Parathyroid adenoma (tissue), 2 donors: ENCODE measurements around the gene PRR30.

Experiments
- H2AFZ ChIP-seq: fragments of 300-600 bp; sonication (generic); one replicate; pipeline ENCODE4 v1.7.0; 2017; ENCODE audit warnings: antibody characterized with exemption, mild to moderate bottlenecking
- H3K27ac ChIP-seq: fragments of 300-600 bp; sonication (generic); one replicate; pipeline ENCODE4 v1.7.0; 2017
- H3K27me3 ChIP-seq: fragments of 300-600 bp; sonication (generic); one replicate; pipeline ENCODE4 v1.7.0; 2017; ENCODE audit warnings: low read length; ENCODE audit not compliant: control insufficient read depth, insufficient read depth
- H3K36me3 ChIP-seq: fragments of 300-600 bp; sonication (generic); one replicate; pipeline ENCODE4 v1.7.0; 2017; ENCODE audit warnings: low read length; ENCODE audit not compliant: control insufficient read depth, insufficient read depth
- H3K4me1 ChIP-seq: fragments of 300-600 bp; sonication (generic); one replicate; pipeline ENCODE4 v1.7.0; 2017; ENCODE audit warnings: control low read depth
- H3K4me2 ChIP-seq: fragments of 300-600 bp; sonication (generic); one replicate; pipeline ENCODE4 v1.7.0; 2017; ENCODE audit warnings: low read length
- H3K4me3 ChIP-seq: fragments of 300-600 bp; sonication (generic); one replicate; pipeline ENCODE4 v1.7.0; 2017; ENCODE audit warnings: low read depth, low read length
- H3K79me2 ChIP-seq: fragments of 300-600 bp; sonication (generic); one replicate; pipeline ENCODE4 v1.7.0; 2017; ENCODE audit warnings: control low read depth
- H3K9ac ChIP-seq: fragments of 300-600 bp; sonication (generic); one replicate; pipeline ENCODE4 v1.7.0; 2017; ENCODE audit warnings: mild to moderate bottlenecking
- H3K9me3 ChIP-seq: fragments of 300-600 bp; sonication (generic); one replicate; pipeline ENCODE4 v1.7.0; 2017; ENCODE audit warnings: low read length; ENCODE audit not compliant: control insufficient read depth
- CTCF ChIP-seq: fragments of 300-600 bp; sonication (generic); IDR thresholded peaks from one replicate; pipeline ENCODE4 v1.7.0; 2017; ENCODE audit warnings: antibody characterized with exemption, mild to moderate bottlenecking
- donor health status: primary hyperparathyroidism.

Gene PRR30

GRCh38 chr2:27088634-27089033 lies 50.6 kb downstream of the PRR30 start:
- Histone ChIP-seq H3K4me2 (no peak overlapping the region), H3K4me1 (peaks cover 29% of the 10 kb centered on the region), H3K36me3 (no peaks in the 10 kb centered on the region), H2AFZ (no peak overlapping the region), H3K79me2 (no peaks in the 10 kb centered on the region), H3K9me3 (no peaks in the 10 kb centered on the region), H3K4me3 (no peak overlapping the region), H3K27ac (no peak overlapping the region), H3K27me3 (no peaks in the 10 kb centered on the region), H3K9ac (no peak overlapping the region)
- no peak for TF ChIP-seq CTCF

- H3K27ac ChIP-seq = no peak overlapping the region
- no peaks in the 10 kb centered on the region for H3K79me2 ChIP-seq
- no peaks in the 10 kb centered on the region for H3K9me3 ChIP-seq
- no peak overlapping the region for H3K9ac ChIP-seq
- H2AFZ ChIP-seq = no peak overlapping the region
- H3K27me3 ChIP-seq = no peaks in the 10 kb centered on the region
- H3K4me1 ChIP-seq = peaks cover 22% of the 10 kb centered on the region
- H3K4me3 ChIP-seq = no peak overlapping the region
- H3K36me3 ChIP-seq = no peaks in the 10 kb centered on the region
- TF ChIP-seq CTCF = no peak
- H3K4me2 ChIP-seq = no peak overlapping the region
Measured at GRCh38 chr2:27087823-27088410, 51.3 kb downstream of the PRR30 start.
